Measurements from ENCODE around the gene QRICH1. TPM values are rescaled to one million over a fixed set of nuclear protein-coding genes. Genes with fewer than 3 reads are reported as not detected.

QRICH1 gene
- total RNA-seq, 1 experiment from 2014 or later, result 58.0 TPM

DNA sequence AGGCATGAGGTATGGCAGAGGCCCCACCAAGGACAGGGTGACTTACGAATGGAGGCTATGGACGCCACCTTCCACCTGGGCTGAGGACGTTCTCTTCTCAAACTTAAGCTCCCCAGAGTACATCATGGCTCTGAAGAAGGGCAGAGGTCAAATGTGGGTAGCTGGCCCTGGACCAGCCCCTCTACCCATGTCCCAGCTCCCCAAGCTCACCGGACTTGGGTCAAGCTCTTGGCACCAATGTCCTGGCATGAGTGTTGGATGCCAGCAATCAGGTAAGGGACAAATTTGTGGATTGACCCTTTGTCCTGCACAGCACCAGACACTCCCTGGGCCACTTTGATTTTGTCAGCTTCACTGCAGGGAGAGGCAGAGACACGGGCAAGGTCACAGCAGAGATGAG, 69.4 kb downstream of the QRICH1 start:
- no peak for DNase-seq (ENCODE audit: low read depth, low spot score)
- in situ Hi-C loops (cut with HindIII; ENCODE audit: low pct_unique_long_range_greater_than_20kb, low sequenced_read_pairs), result no loop called here

DNA sequence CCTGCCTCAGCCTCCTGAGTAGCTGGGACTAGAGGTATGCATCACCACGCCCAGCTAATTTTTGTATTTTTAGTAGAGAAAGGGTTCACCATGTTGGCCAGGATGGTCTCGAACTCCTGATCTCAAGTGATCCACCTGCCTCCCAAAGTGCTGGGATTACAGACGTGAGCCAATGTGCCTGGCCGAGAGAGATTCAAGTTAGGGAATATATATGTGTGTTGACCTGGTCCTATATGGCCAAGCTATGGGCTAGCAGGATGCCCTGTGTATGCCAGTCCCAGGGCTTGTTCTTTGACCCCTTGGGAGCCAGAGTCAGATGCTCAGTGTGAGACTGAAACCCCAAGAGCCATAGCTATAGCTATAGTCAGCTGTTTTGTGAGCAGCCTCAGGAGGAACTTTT, 70.1 kb downstream of the QRICH1 start:
- in situ Hi-C loops (cut with HindIII; ENCODE audit: low pct_unique_long_range_greater_than_20kb, low sequenced_read_pairs), result no loop called here
- no peak for DNase-seq (ENCODE audit: low read depth, low spot score)

DNA sequence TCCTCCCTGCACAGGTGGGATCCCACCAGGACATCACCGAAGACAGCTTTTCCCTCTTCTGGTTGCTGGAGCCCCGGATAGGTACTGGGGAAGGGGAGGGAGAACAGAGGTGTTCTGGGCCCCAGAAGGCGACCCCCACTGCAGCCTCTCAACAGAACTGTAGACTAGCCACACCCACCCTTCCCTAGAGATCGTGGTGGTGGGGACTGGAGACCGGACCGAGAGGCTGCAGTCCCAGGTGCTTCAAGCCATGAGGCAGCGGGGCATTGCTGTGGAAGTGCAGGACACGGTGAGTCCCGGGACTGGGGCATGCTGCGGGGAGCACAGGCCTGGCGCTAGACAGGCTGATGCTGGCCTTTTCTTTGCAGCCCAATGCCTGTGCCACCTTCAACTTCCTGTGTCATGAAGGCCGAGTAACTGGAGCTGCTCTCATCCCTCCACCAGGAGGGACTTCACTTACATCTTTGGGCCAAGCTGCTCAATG, 71.1 kb downstream of the QRICH1 start:
- no peak for DNase-seq (ENCODE audit: low read depth, low spot score)
- in situ Hi-C loops (cut with HindIII; ENCODE audit: low pct_unique_long_range_greater_than_20kb, low sequenced_read_pairs), result no loop called here

DNA sequence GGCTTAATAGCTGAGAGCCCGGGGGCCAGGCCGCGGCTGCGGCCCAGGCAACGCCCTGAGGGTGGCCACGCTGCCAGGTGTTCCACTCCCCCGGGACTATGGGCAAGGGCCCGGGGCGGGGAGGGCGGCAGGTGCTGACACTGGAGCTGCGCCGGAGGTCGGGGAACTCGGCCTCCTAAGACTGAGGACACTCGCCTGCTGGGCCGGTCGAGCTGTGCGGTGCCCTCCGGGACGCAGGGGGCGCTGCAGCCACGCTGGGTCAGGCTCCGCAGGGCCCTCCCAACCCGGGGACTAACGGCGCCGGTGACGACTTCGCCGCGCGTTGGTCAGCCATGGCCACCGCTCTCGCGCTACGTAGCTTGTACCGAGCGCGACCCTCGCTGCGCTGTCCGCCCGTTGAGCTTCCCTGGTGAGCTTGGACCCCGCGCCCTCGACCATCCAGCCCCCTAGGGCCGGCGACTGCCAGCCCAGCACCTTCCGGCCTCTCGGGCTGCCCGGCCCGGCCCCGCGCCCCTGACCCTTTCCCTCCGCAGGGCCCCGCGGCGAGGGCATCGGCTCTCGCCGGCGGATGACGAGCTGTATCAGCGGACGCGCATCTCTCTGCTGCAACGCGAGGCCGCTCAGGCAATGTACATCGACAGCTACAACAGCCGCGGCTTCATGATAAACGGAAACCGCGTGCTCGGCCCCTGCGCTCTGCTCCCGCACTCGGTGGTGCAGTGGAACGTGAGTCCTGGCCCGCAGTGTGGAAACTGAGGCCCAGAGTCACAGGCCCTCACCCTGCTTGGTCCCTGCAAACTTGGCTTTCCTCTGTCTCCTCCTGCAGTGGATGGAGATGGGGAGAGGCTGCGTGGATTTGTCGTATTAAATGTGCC, 71.8 kb downstream of the QRICH1 start, which contains the start of gene NDUFAF3:
Gene NDUFAF3, plus strand, starts transcription at position 309 of the 875 bp plus-strand sequence. Its CDS starts 24 bp downstream, at position 333.
- in situ Hi-C loops (cut with HindIII; ENCODE audit: low pct_unique_long_range_greater_than_20kb, low sequenced_read_pairs), result no loop called here
- DNase-seq (ENCODE audit: low read depth, low spot score), result peak; percentile 90

DNA sequence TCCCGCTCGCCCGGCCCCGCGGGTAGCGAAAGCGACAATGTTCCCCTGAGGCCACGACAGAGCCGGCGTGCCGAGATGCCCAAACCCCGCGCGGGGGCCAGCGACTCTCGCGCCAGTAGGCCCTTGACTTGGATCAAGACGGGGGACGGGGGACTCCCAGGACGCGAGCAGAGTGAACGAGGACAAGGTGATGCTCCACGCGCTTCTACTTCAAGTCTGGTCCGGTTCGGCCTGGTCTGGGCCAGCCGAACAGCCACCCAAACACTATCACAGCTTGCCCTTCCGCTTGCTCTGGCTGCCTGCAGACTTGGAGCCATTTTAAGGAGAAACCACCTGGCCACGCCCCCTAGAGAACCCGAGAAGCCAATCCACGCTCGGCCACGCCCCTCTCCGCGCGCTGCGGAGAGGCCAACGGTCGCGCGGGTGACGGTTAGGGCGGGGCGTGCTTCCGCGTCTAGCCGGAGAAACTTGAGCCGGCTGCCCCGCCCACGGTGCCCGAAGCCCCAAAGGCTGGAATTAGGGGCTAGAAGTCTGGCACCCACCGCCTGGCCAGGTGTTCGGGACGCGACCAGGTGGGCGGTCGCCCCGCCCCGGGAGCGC, 72.6 kb downstream of the QRICH1 start:
- in situ Hi-C loops (cut with HindIII; ENCODE audit: low pct_unique_long_range_greater_than_20kb, low sequenced_read_pairs), result no loop called here
- DNase-seq (ENCODE audit: low read depth, low spot score), result peak; percentile 97

DNA sequence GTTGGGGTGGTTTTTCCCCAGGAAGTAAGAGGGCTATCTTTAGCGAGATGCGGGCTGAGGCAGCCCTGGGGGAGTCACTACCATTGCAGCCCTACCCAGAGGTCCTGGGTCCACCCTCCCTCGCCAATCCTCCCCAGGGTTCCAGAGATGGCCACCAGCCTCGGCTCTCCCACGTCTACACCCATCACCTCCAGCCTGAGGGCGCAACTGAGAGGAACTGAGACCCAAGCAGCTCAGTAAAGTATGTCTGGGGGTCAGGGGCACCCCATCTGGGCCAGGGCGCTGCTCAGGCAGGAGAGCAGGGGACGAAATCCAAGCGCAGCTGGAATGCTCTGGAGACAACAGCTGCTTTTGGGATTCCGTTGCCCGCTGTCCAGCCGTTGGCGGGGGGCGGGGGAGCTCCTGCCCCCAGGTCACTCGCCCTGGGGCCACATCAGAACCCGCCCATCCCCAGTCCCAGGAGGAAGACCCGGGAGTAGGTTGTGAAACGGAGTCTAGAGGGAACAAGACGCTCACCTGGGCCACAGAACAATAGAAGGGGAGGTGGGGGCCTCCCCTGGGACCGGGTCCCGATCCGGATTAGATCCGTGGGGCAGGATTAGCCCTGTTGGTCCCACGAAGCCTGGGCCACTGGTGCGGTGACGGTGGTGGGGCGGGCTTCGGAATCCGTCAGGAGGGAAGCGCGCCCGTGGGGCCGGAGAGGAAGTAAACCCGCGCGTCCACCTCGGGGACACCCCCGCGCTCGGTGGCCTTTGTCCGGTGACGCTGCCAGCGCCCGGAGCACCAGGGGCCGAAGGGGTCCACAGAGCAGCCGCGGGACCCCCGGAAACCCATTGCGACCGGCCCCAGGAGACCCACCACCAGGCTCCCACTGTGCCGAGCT, 73.3 kb downstream of the QRICH1 start:
- DNase-seq (ENCODE audit: low read depth, low spot score), result no peak

DNA sequence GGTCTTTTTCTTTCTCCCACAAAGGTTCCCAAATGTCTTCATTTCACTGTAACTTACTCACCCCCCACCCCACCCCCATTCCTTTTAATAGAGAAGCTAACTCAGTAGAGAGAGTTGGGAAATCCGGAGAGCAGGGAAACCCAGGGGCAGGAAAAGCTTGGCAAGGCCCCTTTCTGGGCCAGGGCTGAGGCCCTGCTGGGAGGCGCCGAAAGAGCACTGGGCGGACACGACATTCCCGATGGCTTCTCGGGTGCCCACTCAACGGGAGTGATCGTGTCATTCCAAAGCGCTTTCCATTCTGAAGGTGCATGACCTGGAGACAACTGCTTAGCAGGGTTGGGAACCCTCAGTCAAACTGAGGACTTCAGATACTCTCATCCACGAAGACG, 73.9 kb downstream of the QRICH1 start:
- DNase-seq (ENCODE audit: low read depth, low spot score), result no peak
- in situ Hi-C loops (cut with HindIII; ENCODE audit: low pct_unique_long_range_greater_than_20kb, low sequenced_read_pairs), result no loop called here

More for the DNA sequence above, 73.3 kb downstream of the QRICH1 start:
- in situ Hi-C loops (cut with HindIII; ENCODE audit: low pct_unique_long_range_greater_than_20kb, low sequenced_read_pairs), result no loop called here

DNA sequence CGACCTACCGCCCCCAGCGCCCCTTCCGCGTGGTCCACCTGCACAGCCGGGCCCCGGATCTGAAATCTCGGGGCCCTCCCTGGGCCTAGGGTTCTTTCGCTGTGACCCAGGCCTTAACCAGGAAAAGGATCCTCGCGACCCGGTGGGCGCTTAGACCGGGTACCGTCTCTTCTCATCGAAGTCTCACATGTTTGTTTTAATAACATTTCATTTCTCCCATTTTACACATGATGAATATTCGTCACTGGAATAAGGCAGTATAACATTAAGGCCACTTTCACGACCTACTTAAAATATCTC, 75.2 kb downstream of the QRICH1 start:
- in situ Hi-C loops (cut with HindIII; ENCODE audit: low pct_unique_long_range_greater_than_20kb, low sequenced_read_pairs), result no loop called here
- DNase-seq (ENCODE audit: low read depth, low spot score), result no peak

DNA sequence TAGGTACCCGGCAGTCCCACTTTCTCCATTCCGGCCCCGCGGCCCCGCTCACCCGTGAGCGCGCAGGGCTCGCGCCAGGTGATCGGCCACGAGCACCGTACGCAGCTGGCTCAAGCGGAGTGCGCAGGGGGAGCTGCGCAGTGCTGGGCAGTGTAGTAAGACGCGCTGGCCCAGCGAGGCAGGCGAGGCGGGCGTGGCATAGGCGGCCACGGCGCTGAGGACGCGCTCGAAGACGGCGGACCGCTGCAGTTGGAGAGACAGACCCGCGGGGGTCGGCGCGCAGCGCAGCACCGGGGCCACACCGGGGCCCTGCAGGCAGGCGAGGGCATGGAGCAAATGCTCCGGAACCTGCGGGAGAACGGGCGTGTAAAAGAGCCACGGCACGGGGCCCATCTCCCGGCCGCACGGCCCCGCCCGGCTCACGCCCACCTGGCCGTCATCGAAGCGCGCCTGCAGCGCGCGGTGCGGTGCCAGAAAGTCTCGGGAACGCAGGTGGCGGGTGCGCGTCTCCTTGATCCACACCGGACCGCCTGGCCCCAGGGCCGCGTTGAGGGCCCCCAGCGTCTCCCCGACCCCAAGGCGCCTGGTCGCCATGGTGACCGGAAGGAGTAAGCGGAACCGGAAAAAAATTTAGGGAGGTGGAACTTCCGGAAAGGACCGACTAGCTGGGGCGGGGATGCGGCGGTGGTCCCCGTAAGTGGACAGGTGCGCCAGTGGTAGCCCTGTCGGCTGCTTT, 75.7 kb downstream of the QRICH1 start, which contains the start of gene DALRD3:
Gene DALRD3, minus strand, starts transcription at position 610 of the 736 bp plus-strand sequence. Its CDS starts 16 bp downstream, at position 594.
- in situ Hi-C loops (cut with HindIII; ENCODE audit: low pct_unique_long_range_greater_than_20kb, low sequenced_read_pairs), result no loop called here
- DNase-seq (ENCODE audit: low read depth, low spot score), result peak; percentile 61

DNA sequence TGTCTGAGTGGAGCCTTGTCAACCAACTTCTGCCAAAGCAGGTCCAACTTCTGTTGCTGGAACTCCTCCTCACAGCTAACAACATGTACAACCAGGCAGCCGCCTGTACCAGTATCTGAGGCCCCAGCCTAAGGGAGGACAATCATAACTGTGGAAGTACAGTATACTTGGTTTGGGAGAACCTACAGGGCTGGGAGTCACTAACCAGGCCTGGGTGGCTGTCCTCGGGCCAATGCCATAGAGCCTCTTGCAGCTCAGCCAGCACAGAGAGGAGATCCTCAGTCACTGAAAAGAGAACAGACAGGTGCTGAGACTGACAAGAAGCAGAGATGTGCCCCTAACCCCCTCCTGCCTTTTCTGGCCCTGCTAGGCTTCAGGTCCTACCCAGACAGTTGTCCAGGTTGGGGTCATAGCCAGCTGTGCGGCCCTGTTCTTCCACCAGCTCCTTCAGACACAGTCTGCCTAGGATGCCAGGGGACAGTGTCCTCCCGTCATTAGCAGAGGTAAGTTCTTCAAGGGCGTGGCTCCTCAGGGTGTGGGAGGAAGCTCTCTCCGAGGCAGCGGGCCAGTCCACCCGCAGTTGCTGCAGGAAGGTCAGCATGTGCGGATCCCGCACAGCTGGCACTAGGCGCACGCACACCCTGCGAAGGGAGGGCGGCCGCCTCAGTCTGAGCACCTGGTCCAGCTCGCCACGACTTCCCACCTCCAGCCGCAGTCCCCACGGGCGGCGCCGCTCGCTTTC, 76.5 kb downstream of the QRICH1 start:
- DNase-seq (ENCODE audit: low read depth, low spot score), result no peak
- in situ Hi-C loops (cut with HindIII; ENCODE audit: low pct_unique_long_range_greater_than_20kb, low sequenced_read_pairs), result no loop called here

DNA sequence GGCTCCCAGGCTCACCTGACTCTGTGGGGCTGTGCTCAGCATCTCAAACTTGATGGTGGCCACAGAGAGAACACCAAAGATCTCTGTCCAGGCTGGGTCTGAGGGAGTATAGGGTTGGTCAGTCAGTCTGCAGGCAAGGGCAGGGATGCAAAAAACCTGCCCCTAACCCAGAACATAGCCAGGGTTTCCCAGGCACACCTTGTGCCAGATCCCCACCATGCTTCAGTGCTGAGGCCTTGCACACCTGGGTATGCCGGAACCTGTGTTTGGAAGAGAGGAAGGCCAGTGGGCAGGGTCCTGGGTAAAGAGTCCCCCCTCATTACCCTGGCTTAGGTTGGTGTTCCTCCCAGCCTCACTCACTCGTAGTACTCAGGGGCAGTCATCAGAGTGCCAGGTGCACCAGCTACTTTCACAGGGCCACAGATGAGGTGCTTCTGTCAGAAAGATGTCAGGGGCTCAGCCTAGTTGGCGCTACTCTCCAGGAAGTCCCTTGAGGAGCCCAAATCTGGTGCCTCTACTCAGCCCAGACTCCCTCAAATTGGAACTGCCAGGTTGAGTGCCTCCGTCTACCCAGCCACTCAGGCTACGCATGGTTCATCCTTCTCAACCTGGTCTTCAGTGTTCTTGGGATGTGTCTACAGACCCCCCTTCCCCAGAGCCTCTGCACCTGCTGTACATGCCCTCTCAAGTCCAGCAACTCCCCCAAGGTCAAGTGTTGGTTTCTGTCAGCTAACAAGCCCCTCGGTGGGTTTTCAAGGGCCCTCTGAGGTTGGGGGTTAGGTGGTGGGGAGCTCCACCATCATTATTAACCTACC, 77.2 kb downstream of the QRICH1 start:
- in situ Hi-C loops (cut with HindIII; ENCODE audit: low pct_unique_long_range_greater_than_20kb, low sequenced_read_pairs), result no loop called here
- no peak for DNase-seq (ENCODE audit: low read depth, low spot score)

DNA sequence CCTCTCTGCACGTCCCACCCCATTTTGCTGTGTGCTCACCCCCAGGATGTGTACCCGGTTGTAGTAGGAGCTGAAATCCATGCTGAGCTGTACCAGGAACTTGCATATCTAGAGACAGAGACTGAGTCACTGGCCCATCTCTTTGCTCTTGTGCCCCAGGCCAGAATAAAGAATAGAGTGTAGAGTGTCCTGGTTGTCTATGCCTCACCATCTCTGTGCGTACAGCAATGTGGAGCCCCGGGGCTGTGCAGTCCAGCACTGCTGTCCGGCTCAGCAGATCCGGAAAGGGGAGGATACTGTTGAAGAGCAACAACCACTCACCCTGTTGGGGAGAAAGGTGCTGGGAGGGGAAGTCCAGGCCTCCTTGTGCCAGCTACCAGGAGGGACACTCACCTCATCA, 78.1 kb downstream of the QRICH1 start:
- in situ Hi-C loops (cut with HindIII; ENCODE audit: low pct_unique_long_range_greater_than_20kb, low sequenced_read_pairs), result no loop called here
- no peak for DNase-seq (ENCODE audit: low read depth, low spot score)

DNA sequence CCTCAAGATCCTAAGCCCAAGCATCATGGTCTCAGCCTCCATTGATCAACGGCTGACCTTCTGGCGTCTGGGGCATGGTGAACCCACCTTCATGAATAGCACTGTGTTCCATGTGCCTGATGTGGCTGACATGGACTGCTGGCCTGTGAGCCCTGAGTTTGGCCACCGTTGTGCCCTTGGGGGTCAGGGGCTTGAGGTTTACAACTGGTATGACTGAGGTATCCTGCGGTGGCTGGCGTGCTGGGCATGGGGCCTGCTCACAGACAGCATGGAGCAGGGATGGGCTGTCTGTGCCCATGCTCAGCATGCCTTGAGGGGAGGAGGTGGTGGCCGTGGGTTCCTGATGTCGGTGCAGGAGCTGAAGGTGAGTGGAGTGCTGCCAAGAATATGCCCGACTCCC, 78.8 kb downstream of the QRICH1 start:
- DNase-seq (ENCODE audit: low read depth, low spot score), result no peak
- in situ Hi-C loops (cut with HindIII; ENCODE audit: low pct_unique_long_range_greater_than_20kb, low sequenced_read_pairs), result no loop called here

DNA sequence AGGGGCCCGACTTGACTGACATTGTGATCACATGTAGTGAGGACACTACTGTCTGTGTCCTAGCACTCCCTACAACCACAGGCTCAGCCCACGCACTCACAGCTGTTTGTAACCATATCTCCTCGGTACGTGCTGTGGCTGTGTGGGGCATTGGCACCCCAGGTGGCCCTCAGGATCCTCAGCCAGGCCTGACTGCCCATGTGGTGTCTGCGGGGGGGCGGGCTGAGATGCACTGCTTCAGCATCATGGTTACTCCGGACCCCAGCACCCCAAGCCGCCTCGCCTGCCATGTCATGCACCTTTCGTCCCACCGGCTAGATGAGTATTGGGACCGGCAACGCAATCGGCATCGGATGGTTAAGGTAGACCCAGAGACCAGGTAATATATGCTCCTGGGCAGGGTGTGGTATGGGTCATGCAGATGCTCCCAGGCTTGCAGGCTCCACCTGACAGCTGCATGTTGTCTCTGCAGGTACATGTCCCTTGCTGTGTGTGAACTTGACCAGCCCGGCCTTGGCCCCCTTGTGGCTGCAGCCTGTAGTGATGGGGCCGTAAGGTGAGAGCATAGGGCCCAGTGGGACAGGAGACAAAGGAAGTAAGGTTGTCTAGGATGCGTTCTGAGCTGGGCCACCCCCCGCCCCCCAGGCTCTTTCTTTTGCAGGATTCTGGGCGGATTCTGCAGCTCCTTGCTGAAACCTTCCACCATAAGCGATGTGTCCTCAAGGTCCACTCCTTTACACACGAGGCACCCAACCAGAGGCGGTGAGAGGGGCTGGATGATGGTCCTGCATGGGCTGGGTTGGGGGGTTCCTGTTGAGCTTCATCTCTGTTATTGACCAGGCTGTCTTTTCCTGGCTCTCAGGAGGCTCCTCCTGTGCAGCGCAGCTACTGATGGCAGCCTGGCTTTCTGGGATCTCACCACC, 79.9 kb downstream of the QRICH1 start:
- peak; percentile 66 for DNase-seq (ENCODE audit: low read depth, low spot score)
- in situ Hi-C loops (cut with HindIII; ENCODE audit: low pct_unique_long_range_greater_than_20kb, low sequenced_read_pairs), result no loop called here

DNA sequence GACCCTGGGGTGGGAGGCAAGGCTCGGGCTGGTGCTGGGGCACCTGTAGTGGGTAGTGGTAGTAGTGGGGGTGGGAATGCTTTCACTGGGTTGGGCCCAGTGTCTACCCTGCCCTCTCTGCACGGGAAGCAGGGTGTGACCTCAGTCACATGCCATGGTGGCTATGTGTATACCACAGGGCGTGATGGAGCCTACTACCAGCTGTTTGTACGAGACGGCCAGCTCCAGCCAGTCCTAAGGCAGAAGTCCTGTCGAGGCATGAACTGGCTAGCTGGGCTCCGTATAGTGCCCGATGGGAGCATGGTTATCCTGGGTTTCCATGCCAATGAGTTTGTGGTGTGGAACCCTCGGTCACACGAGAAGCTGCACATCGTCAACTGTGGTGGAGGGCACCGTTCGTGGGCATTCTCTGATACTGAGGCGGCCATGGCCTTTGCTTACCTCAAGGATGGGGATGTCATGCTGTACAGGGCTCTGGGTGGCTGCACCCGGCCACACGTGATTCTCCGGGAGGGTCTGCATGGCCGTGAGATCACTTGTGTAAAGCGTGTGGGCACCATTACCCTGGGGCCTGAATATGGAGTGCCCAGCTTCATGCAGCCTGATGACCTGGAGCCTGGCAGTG, 80.6 kb downstream of the QRICH1 start:
- DNase-seq (ENCODE audit: low read depth, low spot score), result no peak
- in situ Hi-C loops (cut with HindIII; ENCODE audit: low pct_unique_long_range_greater_than_20kb, low sequenced_read_pairs), result no loop called here

Data from SK-MEL-5 (cell line).